GM12873 (cell line): ENCODE results near the gene HS3ST2.

Experiments used
- TF ChIP-seq, protein P1 (sequence below): IDR thresholded peaks from 2 replicates; pipeline ENCODE4 v1.5.1; 2012; ENCODE audit warnings: low read depth, mild to moderate bottlenecking, moderate library complexity, low read length, control low read depth; ENCODE audit not compliant: insufficient read depth; ENCODE audit errors: missing control alignments

Gene HS3ST2

DNA sequence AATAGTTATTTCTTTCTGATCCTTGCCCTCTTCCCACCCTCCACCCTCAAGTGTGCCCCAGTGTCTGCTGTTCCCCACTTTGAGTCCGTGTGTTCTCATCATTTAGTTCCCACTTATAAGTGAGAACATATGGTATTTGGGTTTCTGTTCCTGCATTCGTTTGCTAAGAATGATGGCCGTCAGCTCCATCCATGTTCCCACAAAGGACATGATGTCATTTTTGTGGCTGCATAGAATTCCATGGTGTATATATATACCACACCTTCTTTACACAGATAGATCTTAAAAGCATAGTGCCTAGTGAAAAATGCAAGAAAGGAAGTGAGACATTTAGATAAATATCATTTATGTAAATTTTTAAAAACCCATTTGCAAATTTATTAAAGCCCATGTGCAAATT is 33.1 kb downstream of the HS3ST2 start:
- TF ChIP-seq, protein P1, sequence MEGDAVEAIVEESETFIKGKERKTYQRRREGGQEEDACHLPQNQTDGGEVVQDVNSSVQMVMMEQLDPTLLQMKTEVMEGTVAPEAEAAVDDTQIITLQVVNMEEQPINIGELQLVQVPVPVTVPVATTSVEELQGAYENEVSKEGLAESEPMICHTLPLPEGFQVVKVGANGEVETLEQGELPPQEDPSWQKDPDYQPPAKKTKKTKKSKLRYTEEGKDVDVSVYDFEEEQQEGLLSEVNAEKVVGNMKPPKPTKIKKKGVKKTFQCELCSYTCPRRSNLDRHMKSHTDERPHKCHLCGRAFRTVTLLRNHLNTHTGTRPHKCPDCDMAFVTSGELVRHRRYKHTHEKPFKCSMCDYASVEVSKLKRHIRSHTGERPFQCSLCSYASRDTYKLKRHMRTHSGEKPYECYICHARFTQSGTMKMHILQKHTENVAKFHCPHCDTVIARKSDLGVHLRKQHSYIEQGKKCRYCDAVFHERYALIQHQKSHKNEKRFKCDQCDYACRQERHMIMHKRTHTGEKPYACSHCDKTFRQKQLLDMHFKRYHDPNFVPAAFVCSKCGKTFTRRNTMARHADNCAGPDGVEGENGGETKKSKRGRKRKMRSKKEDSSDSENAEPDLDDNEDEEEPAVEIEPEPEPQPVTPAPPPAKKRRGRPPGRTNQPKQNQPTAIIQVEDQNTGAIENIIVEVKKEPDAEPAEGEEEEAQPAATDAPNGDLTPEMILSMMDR, result no peak

- TF ChIP-seq, protein P1, result no peak
Observed at GRCh38 chr16:22847690-22848089, 33.7 kb downstream of the HS3ST2 start.

GRCh38 chr16:22848451-22848850 is 34.5 kb downstream of the HS3ST2 start:
- TF ChIP-seq, protein P1, result no peak

DNA sequence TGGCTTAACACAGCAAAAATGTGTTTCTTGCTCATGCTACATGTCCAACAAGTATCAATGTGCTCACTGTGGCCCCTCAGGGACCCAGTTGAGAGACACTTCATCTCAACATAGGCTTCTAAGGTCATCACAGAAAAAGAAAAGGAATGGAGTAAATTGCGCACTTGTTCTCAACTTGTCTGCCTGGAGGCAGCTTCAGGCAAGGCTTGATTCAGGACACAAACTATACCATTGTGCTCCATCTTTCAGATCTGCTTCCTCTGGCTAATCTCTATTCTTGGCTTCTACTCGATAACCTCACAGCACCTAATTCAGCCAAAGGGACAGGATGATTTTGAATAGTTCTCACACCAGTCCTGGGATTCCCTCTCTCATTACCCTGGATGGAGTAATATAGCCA is 35.6 kb downstream of the HS3ST2 start:
- TF ChIP-seq, protein P1, result no peak

GRCh38 chr16:22855231-22855630 is 41.3 kb downstream of the HS3ST2 start:
- TF ChIP-seq, protein P1, result no peak

DNA sequence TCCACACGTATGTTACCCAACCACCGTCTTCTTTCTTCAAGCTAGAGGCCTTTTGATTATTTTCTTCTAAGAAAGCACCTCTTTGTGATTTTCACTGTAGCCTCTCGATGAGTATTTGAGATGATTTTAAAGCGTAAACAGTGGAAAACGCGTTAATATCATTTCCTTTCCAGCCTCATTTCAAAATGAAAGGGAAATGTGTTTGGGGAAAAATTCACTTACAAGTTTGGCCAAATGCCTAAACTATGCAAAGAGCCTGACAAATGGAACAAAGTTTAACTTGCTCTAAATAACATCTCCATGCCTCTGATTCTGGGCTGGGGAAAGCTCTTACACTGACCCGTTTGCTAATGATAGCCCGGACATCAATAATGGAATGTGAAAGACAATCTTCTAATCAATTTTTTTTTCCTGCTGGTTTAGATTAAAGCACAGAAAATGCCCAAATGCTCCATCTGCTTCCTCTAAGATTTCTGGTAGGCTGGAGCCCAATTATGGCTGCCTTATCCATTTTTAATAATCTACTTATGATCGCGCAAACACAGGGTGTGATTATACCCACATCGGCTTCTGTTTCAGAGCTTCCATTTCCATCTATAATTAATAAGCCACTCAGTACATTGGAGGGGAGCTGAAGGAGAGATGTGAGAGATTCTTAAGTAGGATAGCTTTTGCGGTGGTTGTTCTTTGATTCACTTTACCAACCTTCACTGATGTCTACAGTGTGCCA is 43.5 kb downstream of the HS3ST2 start:
- TF ChIP-seq, protein P1, result no peak

DNA sequence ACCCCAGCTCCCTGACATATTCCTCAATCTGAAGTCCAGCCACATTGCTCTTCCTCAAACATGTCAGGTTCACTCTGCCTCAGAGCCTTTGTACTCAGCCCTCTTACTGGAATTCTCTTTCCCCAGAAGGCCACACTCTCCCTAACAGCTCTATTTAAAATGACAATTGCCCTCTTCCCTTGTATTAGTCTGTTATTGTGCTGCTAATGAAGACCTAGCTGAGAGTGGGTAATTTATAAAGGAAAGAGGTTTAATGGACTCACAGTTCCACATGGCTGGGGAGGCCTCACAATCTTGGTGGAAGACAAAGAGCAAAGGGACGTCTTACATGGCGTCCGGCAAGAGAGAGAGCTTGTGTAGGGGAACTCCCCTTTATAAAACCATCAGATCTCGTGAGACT is 46.0 kb downstream of the HS3ST2 start:
- TF ChIP-seq, protein P1, result no peak
